Mucosa of descending colon (tissue), 3 donors: ENCODE measurements around the gene CLDN5. TPM values are rescaled to one million over a fixed set of nuclear protein-coding genes. Genes with fewer than 3 reads are reported as not detected.

ENCODE experiments used
- ATAC-seq: fragments of 200-7000 bp; cut with Tn5 transposase; one replicate; pipeline ENCODE4 v1.9.1; 2020; ENCODE audit warnings: mild to moderate bottlenecking, moderate library complexity
- DNase-seq, 3 donors: peaks; one replicate each; pipeline ENCODE4 v3.0.0-alpha.2; 2020
- H3K36me3 ChIP-seq: fragments of 200-600 bp; one replicate; pipeline ENCODE4 v1.8.0; 2021; ENCODE audit warnings: low read depth, mild to moderate bottlenecking
- H3K4me1 ChIP-seq: fragments of 200-600 bp; one replicate; pipeline ENCODE4 v1.8.0; 2021; ENCODE audit warnings: low read depth, mild to moderate bottlenecking
- H3K4me3 ChIP-seq: fragments of 200-600 bp; one replicate; pipeline ENCODE4 v1.8.0; 2021; ENCODE audit warnings: mild to moderate bottlenecking
- H3K9me3 ChIP-seq: fragments of 200-600 bp; one replicate; pipeline ENCODE4 v1.8.0; 2021; ENCODE audit warnings: mild to moderate bottlenecking
- intact Hi-C, 2 donors: fragments of 100-400 bp; cut with DNase I in 1 of 2; cut with micrococcal nuclease in 1 of 2; formaldehyde crosslinking; loops; one replicate each; pipeline versions ENCODE4 v1.11.0 to v1.11.1; 2022; cut with DNase I, micrococcal nuclease
- total RNA-seq, 3 donors: library from RNA; stranded (reverse); fragmentation: NEBNext Ultra II Directional in 2 of 3; extraction: Animal tissue kit (Norgen Biotek cat#: 25700) in 2 of 3; gene quantifications; one replicate each; pipeline versions ENCODE4 v1.2.1 to v1.2.4, GENCODE V29; 2021 to 2023
- TF ChIP-seq, protein P1 (sequence below): fragments of 200-600 bp; IDR thresholded peaks from one replicate; pipeline ENCODE4 v1.8.0; 2022; ENCODE audit warnings: antibody characterized with exemption, mild to moderate bottlenecking
- donor health status: DM: no; HTN: no; CAD: no; lungs with moderate emphysema.
- donor health status: DM: no; HTN: no; CAD: no.
- donor health status: DM: no; HTN: yes; CAD: no.

CLDN5 gene
- total RNA-seq, 3 donors from 2014 or later, result 22.0 to 34.7 (median 22.2) TPM

DNA sequence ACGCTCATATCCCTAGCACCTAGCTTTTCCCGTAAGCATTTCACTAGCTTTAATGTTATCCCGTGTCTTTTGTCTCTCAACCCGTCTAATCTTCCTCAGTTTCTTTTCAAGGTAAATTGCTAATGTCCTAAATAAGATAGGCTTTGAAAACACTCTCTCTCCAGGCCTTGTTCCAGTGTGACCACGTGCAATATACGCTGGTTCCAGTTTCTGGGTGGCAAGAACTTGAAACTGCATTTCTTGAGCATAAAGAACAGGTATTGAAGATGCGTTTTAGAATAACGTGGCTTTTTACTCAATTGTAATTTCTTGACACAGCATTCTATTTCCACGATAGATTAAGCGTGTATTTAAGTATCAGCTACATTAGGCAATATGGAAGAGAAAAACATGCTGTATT lies 43.4 kb downstream of the CLDN5 start:
- no peak overlapping the region for H3K4me3 ChIP-seq
- no peak for ATAC-seq
- intact Hi-C loops, result no loop called here

DNA sequence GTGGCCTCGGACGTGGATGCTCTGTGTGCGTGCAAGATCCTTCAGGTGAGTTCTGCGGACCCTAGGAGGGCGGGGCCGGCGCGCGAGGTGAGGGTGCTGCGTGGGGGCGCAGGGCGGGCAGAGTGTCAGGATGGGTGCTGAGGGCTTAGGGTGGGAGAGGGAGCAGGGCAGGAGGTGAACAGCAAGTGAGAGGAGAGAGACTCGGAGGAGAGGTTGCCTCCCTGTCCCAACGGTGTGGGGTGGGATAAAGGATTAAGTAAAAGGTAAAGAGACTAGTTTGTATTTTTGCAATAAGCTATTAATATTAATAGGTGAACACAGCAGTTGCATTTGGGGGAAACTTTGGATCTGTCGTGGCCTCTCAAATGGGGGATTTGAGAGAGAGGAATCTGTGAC lies 44.0 kb downstream of the CLDN5 start:
- TF ChIP-seq, protein P1, sequence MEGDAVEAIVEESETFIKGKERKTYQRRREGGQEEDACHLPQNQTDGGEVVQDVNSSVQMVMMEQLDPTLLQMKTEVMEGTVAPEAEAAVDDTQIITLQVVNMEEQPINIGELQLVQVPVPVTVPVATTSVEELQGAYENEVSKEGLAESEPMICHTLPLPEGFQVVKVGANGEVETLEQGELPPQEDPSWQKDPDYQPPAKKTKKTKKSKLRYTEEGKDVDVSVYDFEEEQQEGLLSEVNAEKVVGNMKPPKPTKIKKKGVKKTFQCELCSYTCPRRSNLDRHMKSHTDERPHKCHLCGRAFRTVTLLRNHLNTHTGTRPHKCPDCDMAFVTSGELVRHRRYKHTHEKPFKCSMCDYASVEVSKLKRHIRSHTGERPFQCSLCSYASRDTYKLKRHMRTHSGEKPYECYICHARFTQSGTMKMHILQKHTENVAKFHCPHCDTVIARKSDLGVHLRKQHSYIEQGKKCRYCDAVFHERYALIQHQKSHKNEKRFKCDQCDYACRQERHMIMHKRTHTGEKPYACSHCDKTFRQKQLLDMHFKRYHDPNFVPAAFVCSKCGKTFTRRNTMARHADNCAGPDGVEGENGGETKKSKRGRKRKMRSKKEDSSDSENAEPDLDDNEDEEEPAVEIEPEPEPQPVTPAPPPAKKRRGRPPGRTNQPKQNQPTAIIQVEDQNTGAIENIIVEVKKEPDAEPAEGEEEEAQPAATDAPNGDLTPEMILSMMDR, result no peak
- Histone ChIP-seq H3K36me3 (no peaks in the 10 kb centered on the region), H3K4me3 (peak overlapping the region; percentile 44), H3K9me3 (no peaks in the 10 kb centered on the region), H3K4me1 (peaks cover 13% of the 10 kb centered on the region)
- ATAC-seq (no peak), DNase-seq (no peak)
- intact Hi-C loops, result no loop called here

More for the DNA sequence above, 43.4 kb downstream of the CLDN5 start:
- no peaks in the 10 kb centered on the region for H3K36me3 ChIP-seq
- H3K9me3 ChIP-seq, result no peaks in the 10 kb centered on the region
- TF ChIP-seq, protein P1, result no peak
- DNase-seq, result no peak
- peaks cover 13% of the 10 kb centered on the region for H3K4me1 ChIP-seq

DNA sequence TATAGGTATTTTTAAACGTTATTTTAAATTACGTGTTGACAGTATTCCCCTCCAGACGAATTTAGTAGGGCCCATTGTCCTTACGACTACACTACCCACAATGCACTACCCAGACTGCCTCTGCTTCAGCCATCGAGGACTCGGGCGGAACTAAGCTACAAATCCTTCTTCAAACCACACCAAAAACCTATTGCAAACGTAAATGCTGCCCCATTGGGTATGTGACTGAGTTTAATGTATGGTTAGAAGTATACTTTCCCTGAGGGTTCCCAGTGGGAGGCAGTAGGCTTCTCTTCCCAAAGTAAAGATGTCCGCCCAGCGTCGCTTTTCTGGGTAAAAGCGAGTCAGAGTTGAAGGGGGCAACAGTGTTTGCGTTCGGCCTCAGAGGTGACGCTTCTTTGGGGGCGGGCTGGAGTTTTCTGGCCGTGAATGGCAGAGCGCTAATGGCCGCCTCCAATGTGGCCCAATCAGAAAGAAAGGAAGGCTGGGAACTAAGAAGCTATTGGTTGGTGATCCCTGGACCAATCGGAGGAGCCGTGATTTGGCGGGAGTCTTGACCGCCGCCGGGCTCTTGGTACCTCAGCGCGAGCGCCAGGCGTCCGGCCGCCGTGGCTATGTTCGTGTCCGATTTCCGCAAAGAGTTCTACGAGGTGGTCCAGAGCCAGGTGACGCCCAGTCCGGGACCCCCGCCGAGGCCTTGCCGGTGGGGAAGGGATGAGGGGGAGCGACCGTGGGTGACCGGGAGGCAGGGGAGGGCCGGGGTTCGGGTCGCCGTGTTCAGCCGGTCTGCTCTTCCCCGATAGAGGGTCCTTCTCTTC lies 44.6 kb downstream of the CLDN5 start, which contains the start of gene CDC45:
Gene CDC45, plus strand, starts transcription at position 566 of the 818 bp plus-strand sequence. Its CDS starts 49 bp downstream, at position 615.
- peak; percentile 94 for ATAC-seq
- H3K36me3 ChIP-seq, result no peaks in the 10 kb centered on the region
- TF ChIP-seq, protein P1, result no peak
- peak; percentile 94 to 97 (median 96) for DNase-seq
- intact Hi-C loops, result no loop called here
- peak within 1 kb of the TSS; percentile 44 for H3K4me3 ChIP-seq
- H3K4me1 ChIP-seq, result peaks cover 13% of the 10 kb centered on the region
- H3K9me3 ChIP-seq, result no peaks in the 10 kb centered on the region

DNA sequence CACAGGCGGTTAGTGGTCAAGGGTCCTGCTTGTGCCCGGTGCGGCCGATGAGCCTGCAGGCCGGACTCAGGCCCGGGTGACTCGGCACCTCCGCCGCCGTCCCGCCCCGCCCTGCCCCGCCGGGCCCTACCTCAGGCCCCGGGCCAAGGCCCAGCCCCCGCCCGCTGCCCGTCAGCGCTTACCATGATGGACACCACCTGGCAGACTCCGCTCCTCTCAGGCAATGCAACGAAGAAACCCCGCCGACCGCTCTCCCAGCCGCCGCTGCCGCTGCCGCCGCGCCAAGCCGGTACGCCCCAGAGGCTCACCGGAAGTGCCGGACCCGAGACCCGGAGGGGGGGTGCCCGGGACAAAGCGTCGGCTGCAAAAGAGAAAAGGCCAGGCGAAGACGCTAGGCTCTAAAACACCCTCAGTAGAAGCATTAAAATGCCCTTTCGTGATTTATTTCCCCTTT lies 45.3 kb downstream of the CLDN5 start, which contains the start of gene UFD1:
Gene UFD1, minus strand, starts transcription at position 293 of the 454 bp plus-strand sequence. Its CDS starts 108 bp downstream, at position 185.
- peak within 1 kb of the TSS; percentile 44 for H3K4me3 ChIP-seq
- H3K9me3 ChIP-seq, result no peaks in the 10 kb centered on the region
- TF ChIP-seq, protein P1, result no peak
- H3K36me3 ChIP-seq, result no peaks in the 10 kb centered on the region
- peak; percentile 83 to 90 (median 89) for DNase-seq
- ATAC-seq, result peak; percentile 82
- peaks cover 13% of the 10 kb centered on the region for H3K4me1 ChIP-seq
- intact Hi-C loops, result no loop called here

DNA sequence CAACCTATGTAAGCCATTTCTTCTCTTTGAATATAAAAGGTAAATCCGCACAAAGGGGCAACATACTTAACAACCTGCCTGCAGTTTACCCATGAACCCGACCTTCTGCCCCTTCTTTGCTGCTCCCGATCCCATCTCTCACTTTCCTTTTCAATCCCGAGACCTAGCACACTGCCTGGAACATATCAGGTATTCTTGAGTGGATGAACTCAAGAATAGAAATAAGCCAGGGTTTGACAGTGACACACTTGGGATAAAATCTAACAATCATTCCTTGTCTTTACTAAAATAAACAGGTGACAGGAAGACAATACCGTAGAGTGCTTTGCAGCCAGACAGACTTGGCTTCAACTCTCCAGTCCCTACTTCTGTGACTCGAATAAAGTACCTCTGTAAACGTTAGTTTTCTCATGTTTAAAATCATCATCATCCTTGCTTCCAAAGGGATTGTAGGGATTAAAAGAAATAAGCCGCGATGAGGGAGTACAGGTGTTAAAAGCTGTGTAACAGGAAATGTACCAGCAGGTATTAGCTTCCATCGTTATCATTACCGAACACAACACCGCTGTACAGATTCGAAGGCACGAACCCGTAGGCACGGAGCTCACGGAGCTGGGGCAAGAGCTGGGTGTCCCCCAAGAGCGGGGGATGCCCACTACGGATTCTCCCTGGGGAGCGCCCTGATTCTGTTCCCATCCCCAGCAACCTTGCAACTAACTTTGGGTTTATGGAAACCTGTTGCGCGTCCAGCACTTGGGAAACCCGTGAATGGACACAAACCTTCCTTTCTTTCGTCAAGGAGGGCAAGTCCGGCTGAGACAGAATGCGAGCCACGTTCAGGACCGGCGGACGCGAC lies 45.9 kb downstream of the CLDN5 start:
- peak overlapping the region; percentile 44 for H3K4me3 ChIP-seq
- DNase-seq (no peak), ATAC-seq (peak; percentile 4)
- H3K4me1 ChIP-seq, result peaks cover 13% of the 10 kb centered on the region
- no peaks in the 10 kb centered on the region for H3K36me3 ChIP-seq
- TF ChIP-seq, protein P1, result no peak
- intact Hi-C loops, result no loop called here
- H3K9me3 ChIP-seq, result no peaks in the 10 kb centered on the region
